ENCODE measurements around the gene SEPTIN12.
A peak's percentile ranks its signal among the peaks of the same experiment; 100 is the strongest.

SEPTIN12 gene, protein sequence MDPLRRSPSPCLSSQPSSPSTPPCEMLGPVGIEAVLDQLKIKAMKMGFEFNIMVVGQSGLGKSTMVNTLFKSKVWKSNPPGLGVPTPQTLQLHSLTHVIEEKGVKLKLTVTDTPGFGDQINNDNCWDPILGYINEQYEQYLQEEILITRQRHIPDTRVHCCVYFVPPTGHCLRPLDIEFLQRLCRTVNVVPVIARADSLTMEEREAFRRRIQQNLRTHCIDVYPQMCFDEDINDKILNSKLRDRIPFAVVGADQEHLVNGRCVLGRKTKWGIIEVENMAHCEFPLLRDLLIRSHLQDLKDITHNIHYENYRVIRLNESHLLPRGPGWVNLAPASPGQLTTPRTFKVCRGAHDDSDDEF

DNA sequence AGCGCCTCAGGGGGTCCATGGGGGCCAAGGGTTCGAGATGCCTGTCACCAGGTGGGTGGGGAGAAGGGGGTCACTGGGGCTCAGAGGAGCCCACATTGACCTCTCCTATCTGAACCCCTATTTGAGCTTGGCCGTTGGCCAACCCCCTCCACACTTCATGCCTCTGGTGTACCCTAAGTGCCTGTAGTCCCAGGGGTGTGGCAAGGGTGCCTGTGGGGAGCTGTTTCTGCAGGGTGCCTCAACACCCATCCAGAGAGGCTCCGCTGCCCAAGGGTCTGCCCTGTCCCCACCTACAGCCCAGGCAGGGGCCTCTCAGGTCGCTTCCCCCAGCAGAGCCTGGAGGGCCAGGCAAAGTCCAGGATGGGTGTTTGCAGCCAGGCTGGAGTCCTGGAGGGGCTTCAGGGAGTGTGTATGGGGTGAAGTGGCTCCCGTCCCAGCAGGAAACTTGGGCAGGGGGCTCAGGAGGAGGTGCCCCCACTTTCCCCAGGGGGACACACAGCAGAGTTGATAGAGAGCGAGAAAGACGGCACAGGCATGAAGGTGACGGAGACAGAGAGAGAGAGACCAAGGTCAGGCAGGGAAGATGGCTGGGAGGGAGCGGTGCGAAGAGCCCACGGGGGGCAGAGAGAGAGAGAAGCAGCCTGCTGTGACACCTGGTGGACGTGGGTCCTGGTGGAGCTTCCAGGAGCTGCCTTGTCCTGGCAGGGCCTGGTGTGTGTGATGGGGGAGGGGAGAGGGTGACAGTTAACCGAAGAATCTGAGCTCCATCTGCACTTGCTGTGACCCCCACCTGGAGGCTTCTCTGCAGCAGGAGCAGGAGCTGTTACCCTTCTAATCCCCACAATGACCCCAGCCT is at the start of gene SEPTIN12:
Gene SEPTIN12 (minus strand): TSS at position 719 of the 856 bp plus-strand sequence. CDS start 700 bp downstream, at position 19.
- DNase-seq, result no peak

DNA sequence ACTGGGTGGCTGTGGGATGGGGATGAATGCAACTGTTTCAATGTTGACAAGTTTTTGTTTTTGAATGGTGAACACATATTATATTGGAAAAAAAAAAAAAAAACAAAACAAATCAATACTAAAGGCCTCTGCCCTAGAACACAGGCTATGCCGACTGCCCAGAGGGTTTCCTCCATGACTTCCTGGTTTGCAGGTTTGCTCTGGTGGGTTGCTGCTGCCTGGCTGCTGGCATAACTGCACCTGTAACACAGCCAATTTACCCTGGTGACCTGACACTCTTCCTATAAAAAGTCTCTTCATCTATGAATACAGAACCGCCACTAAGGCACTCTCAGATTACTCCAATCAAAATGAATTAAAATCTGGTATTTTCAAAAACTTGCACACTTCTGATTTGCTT is 48.6 kb upstream of the SEPTIN12 start:
- DNase-seq, result no peak

DNA sequence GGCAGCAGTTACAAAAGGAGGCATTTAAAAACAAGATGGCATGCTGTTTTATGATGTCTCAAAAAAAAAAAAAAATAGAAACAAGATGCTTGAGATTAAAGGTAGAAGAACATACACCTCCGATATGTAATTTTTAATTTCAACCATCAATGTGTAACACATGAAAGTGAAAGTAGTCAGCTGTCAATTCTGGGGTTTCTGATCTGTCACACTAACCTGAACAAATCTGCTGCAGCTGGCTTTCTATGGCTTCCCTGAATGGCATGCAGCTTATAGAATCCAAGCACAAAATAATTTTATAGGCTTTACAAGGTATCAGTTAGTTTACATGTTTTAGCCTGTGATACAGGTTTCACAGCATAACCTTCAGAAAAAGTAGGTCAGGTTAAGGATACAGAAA is 45.4 kb upstream of the SEPTIN12 start:
- DNase-seq, result no peak

DNA sequence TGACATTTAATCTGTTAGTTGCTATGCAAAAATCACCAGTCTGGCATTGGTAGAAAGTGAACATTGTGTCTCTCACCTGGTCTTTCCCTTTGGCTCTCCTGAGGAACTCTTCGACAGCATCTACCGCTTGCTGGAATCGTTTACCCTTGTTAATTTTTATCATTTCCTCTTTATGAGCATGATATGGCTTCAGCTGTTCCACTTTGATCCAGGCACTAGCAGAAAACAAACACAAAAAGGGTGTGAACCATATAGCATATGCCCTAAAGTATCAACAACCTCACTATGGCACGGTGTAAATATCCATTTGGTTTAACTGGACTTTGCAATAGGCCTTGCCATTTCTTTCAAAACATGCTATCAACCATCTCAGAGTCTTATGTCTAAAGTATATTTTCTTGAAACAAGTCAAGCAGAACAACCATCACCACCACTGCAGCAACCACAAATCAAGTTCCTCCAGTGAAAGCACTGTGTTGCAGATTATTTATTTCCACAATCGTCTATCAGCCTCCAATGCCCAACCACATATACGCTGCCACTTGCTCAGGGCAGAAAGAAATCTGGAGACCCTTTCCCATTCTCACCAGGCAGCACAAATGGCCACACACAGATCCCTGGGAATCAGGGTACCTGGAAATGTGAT is 44.7 kb upstream of the SEPTIN12 start:
- DNase-seq, result no peak

DNA sequence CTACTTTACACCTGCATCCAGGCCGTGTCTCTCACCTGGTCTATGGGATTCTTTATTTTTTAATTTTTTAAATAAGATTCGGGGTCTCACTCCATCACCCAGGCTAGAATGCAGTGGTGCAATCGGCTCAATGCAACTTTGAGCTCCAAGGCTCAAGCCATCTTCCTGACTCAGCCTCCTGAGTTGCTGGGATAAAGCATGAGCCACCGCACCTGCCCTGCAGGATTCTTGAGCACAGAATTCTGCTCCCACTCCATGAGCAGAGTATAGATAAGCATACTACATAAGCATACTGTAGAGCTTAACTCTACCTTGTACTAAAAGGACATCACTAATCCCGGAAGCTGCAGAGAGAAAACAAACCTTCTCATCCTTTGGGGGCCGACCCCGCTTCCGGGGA is 43.5 kb upstream of the SEPTIN12 start:
- DNase-seq, result no peak

DNA sequence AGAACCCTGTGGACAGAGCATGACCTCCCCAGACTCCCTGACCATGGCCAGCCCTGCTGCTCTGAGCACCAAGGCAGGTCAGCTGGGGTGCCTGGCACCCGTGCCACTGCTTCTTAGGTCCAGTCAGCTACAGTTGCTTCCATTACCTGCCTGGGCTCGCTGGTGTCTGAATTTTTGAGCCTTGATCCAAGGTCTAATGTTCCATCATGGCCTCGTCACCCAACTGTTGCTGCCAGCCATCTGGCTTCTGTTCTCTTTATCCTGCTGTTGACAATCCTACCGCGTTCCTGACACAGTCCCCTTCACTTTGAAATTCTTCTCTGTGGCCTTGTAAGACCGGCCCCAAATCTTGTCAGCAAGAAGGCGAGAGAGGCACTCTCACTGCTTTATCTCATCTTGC is 42.3 kb upstream of the SEPTIN12 start:
- no peak for DNase-seq

DNA sequence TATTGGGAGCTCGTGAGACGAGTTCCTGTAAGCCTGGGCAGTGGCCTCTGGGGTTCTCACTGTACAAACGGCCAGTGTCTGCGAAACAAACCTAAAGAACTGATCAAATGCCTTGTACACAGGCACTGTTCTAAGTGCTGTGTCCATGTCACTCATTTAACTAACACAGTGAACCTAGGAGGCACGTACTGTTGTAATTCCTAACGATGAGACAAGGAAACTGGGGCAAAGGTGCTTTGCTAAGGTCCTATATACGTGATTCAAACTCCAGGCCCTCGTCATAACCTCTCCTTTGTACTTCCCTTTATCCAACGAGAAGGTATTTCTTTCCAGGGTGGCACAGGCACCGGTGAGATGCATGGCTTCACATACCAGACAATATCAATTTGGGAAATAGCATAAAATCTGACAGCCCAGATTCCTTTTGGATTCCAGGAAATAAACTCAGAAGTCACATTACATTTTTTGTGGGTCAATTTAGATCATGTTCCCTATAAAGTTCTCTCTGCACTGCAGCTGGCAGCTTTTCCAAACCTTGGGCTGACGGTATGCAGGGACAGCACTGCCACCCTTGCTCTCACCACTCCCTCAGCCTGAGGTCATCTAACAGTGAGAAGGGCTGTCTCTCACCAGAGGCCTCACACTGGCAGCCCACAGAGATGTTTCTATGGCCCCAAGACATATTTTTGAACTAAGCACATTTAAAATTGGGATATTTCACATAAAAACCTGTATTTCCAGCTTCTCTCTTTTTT is 40.6 kb upstream of the SEPTIN12 start:
- no peak for DNase-seq

DNA sequence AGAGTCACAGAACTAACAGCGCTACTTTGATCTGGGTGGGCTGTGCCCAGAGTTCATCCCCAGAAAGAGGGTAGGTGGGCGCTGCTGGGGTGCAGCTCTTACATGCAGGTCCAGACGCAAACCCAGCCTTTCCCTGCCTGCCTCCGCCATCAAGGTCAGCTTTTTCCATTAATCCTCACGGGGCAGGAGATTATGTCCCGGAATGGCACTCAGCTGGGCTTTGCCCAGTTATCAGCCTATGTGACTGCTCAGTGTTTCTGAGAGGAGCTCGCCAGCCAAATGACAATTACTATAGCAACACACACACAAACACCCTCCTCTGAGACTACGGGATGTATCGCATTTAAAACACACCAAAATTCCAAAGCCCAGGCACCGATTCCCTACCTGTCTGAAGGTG is 38.8 kb upstream of the SEPTIN12 start:
- no peak for DNase-seq

DNA sequence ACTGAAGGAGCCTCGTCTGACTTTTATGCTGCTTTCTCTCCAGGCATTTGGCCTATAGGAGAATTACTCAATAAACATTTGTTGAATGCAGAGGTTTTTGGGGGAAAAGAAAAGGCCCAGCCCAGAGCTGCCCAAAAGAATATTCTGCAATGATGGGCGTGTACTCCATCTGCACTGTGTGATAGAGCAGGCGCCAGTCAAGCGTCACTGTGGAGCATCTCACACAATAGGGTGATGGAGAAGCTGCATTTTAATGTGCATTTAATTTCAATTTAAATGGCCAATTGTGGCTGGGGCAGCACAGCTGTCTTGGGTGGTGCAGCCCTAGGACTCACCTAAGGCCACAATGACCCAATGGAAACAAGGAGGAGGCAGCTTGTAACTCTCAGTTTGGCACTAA is 38.4 kb upstream of the SEPTIN12 start:
- no peak for DNase-seq

DNA sequence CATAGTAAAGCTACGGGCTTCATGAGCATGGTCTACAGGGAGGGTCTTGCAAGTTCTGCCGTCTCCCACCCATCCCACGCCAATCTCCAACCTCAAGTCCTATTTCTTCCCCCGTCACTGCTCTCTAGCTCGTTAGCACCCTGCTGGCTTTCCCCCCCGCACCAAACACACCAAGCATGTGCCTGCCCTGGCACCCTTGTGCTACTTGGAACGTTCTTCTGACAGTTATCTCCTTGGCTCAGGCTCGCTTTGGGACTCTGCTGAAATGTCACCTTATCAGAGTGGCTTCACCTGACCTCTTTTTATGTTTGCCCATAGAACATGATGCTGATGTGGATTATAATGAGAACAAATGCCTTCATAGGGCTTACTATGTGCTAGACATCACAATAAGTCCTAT is 37.1 kb upstream of the SEPTIN12 start:
- DNase-seq, result no peak

DNA sequence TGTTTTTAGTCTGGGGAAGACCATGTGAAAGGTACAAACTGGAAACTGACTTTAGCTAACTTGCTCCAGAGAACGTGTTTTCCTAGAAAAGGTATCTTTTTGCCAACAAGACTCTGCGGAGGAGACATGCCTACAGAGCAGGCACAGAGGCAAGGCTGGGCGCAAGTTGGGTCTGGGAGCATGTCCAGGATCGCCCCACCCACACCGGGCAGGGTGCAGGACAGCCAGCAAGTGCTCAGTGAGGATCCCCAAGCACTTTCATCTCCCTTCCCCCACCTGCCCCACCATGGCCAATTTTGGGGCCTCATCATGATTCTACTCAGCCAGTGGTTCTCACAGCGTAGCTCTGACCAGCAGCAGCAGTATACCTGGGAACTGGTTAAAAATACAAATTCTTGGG is 32.5 kb upstream of the SEPTIN12 start:
- no peak for DNase-seq

DNA sequence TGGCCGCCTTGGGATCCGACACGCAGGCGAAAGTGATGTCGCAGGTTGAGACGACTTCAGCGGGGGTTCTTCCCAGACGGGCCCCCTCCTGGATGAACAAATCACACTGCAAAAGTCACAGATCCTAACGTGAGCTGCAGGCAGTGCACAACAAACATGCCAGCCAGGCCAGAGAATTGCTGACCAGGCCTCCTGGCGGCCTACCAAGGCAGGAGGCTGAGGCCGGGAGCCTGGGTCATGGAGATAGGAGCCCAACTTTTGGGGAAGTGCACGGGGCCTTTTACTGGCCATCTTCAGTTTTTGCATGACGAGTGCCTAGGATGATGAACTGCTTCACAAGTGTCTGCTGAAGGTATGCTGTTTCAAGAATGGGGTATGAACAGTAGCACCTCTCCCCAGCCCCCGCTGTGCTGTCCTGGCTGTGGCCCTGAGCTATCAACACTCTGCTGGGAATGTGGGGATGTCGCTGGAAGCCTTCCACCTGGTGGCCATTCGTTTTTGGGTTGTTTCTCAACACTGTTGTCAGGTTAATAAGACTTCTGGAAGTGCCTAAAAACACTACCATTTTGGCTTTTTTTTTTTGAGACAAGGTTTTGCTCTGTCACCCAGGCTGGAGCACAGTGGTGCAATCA is 26.5 kb upstream of the SEPTIN12 start:
- no peak for DNase-seq

DNA sequence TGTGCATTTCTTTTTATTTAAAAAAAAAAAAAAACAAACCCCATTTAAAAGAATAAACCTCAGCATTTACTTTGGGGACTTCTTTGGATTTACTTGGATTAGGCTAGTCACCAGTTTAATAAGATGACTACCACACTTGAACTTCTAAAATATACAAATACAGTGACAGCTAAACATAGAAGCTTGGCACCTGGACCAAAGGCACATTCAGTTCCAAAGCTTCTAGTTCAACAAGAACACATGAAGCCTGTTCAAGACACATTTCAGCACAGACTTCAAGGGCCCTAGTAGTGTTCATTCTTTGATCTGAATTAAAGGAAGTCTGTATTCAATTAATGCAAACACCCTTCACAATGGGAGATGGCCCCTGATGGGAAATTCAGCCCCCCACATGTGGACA is 25.9 kb upstream of the SEPTIN12 start:
- DNase-seq, result no peak

DNA sequence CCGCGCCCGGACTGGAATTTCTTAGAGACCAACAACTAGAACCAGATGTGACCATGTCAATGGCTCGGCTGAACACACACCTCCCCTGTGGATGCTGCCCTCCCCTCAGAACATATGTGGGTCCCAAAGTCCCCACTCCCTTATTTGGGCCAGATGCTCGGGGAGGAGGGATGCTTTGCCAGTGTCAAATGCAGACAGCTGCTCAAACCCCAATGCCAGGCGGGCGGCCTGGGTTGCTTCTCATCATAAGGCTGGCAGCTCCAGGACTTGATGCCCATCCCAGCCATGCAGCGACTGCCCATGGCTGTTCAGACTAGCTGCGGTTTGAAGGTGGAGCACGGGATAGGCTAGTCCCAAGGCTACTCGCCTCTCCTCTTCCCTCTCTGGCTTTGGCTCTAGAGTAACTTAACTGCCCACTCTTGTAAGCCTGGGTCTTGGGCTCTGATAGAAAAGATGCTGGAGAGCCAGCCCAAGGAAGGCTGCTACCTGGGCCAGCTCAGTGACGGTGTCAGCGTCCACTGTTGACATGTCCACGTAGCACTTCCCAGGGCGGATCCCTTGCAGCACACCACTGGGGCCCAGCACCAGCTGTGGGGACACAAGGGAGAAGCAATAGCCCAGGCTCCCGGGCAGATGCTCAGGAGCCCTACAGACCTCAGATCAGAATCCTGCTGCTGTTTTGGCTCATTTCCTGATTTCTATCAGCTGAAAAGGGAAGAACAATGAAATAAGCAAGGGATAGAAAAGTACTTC is 25.3 kb upstream of the SEPTIN12 start:
- DNase-seq, result no peak

DNA sequence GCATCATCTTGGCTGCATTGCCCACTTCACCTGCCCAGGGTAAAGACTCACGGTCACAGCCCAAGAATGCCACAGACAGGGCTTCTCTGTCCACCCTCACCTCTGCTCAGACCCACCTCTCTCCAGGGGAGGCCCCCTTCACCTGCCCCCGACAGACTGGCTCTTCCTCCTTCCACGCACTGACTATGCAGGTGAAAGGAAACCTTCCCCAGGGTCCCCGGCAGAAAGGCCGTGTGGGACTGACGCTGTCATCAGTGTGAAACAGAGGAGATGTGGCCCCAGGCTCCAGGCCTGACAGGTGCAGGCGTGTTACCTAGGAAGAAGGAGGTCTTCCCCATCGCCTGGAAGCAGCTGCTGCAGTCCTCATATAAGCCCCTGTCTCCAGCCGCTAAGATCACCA is 23.6 kb upstream of the SEPTIN12 start:
- DNase-seq, result no peak

DNA sequence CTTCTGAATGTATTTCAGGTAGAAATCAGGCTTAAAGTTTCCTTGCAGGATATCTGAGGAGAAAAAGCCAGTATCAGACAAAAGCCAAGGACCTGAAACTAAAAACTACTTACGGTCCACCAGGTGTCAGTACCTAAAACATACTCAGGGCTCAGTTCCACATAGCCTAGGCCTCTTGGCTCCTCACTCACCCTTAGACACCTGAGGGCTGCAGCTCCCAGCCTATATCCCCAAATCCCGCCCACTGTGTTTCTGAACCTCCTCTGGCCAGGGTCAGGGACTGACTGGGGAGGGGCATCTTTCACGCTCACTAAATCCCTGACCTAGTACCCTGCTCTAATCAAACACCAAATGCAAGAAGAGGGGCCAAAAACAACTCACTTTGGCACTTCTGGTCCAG is 23.1 kb upstream of the SEPTIN12 start:
- DNase-seq, result no peak

DNA sequence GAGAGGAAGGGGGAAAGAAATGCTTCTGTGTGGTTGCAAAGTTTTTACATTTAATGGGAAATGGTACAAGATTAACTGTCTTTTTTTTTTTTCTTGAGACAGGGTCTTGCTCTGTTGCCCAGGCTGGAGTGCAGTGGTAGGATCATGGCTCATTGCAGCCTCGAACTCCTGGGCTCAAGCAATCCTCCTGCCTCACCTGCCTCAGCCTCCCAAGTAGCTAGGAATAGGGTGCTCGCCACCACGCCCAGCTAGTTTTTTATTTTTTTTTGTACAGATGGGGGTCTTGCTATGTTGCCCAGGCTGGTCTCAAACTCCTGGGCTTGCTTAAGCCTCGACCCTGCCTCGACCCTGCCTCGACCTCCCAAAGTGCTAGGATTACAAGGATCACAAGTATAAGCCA is 18.1 kb upstream of the SEPTIN12 start:
- no peak for DNase-seq

DNA sequence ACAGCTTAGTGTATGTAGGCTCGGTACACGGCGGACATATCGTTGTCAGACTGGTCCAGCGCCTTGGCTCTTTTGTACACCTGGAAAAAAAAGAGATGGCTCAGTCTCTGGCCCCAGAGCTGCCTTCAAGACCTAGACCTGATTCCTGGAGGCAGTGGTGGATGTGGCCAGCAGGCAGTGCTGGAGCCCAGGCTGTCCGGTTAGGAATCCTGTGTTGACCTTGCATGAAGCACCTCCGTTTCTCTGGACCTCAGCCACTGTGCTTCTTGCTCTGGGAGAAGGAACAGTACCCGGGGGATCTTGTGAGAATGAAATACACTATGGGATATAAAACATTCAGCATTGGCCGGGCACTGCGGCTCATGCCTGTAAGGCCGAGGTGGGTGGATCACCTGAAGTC is 17.1 kb upstream of the SEPTIN12 start:
- no peak for DNase-seq

DNA sequence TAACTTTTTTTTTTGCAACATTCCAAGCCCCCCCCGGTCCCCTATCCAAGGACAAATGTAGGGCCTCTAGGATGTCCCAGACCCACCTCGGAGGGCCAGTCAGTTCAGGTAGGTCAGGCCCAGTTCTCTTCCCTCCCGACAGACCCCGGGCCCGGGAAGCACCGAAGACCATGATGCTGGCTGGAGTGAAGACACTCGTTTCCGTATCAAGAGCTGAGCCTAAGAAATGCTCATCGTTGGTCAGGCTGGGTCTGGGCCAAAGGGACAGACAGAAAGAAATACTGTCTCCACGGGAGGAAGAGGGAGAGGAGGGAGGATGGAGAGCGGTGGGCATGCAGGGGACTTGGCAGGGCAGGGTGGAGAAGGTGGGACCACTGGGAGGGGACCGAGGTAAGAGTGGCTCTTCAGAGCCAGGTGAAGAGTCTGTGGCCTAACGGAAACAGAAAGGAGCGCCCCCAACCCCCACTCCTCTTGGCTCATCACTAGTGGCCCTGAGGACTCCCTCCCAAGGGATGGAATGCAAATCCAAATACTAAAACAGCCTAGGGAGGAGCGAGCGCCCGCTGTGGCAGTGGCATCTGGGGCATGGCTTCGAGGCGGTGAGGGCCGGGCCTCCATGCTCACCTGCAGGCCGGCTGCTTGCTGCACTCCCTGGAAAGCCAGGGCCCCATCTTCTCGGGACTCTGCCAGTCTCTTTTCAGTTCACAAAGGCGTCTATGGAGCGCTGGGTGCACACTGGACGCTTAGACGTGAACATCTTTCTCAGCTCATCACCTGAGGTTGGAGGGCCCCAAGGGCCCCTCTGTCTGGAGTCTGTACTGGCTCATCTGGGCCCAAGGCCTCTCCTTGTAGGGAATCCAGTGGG is 16.0 kb upstream of the SEPTIN12 start:
- DNase-seq, result no peak

DNA sequence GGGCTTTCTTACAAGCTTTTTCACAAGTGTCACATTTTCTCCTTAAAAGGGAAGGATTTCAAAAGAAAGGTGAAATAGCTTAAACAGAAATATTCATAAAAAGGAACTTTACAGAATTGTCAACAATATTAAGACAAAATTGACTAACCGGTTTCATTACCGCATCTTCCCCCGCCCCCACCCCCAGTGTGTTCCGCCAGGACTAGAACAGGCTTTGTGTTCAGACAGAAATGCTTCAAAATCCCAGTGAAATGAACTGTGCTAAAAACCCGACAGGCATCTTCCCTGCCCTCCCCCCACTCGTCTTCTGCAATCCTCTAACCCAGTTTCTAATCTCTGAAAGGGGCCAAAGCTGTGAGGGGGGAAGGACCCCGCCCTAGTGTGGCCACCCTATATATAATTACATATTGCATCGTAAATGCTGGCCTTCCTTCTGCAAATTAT is 15.3 kb upstream of the SEPTIN12 start:
- peak; percentile 31 for DNase-seq
